ENCODE results near the gene TMEM9.

The TMEM9 gene

GRCh38 chr1:201110138-201110537, 44.1 kb downstream of the TMEM9 start:
- no peak overlapping the region for H3K27ac ChIP-seq (ENCODE audit: insufficient read depth, low read depth, low read length, poor library complexity, severe bottlenecking)
- WGBS, 2 experiments: 94 to 96% methylated on average over 10 of the region's 10 CpGs
- H3K4me1 ChIP-seq (ENCODE audit: control insufficient read depth, insufficient read depth, low read length): peaks cover 36% of the 10 kb centered on the region
- no peaks in the 10 kb centered on the region for H3K9me3 ChIP-seq (ENCODE audit: control insufficient read depth, low read length)
- H3K36me3 ChIP-seq (ENCODE audit: control insufficient read depth, insufficient read depth, low read length): no peaks in the 10 kb centered on the region
- H3K27me3 ChIP-seq (ENCODE audit: control insufficient read depth, insufficient read depth, low read length, poor library complexity, severe bottlenecking): peaks cover 10% of the 10 kb centered on the region
- H3K4me3 ChIP-seq (ENCODE audit: insufficient read depth, low read depth, low read length): no peak overlapping the region

GRCh38 chr1:201109651-201110050, 44.6 kb downstream of the TMEM9 start:
- Histone ChIP-seq H3K27ac (ENCODE audit: insufficient read depth, low read depth, low read length, poor library complexity, severe bottlenecking) (no peak overlapping the region), H3K4me3 (ENCODE audit: insufficient read depth, low read depth, low read length) (no peak overlapping the region), H3K9me3 (ENCODE audit: control insufficient read depth, low read length) (no peaks in the 10 kb centered on the region), H3K4me1 (ENCODE audit: control insufficient read depth, insufficient read depth, low read length) (peaks cover 36% of the 10 kb centered on the region), H3K36me3 (ENCODE audit: control insufficient read depth, insufficient read depth, low read length) (no peaks in the 10 kb centered on the region), H3K27me3 (ENCODE audit: control insufficient read depth, insufficient read depth, low read length, poor library complexity, severe bottlenecking) (peaks cover 5% of the 10 kb centered on the region)
- WGBS, 2 experiments: 95% methylated on average over 1 of the region's 1 CpG

- Histone ChIP-seq H3K27me3 (ENCODE audit: control insufficient read depth, insufficient read depth, low read length, poor library complexity, severe bottlenecking) (no peaks in the 10 kb centered on the region), H3K36me3 (ENCODE audit: control insufficient read depth, insufficient read depth, low read length) (no peaks in the 10 kb centered on the region), H3K4me3 (ENCODE audit: insufficient read depth, low read depth, low read length) (no peak overlapping the region), H3K4me1 (ENCODE audit: control insufficient read depth, insufficient read depth, low read length) (peaks cover 41% of the 10 kb centered on the region), H3K9me3 (ENCODE audit: control insufficient read depth, low read length) (no peaks in the 10 kb centered on the region), H3K27ac (ENCODE audit: insufficient read depth, low read depth, low read length, poor library complexity, severe bottlenecking) (no peak overlapping the region)
- 3 to 6% methylated on average over 1 of the region's 1 CpG for WGBS, 2 experiments
Observed at GRCh38 chr1:201108614-201109013, 45.7 kb downstream of the TMEM9 start.

DNA sequence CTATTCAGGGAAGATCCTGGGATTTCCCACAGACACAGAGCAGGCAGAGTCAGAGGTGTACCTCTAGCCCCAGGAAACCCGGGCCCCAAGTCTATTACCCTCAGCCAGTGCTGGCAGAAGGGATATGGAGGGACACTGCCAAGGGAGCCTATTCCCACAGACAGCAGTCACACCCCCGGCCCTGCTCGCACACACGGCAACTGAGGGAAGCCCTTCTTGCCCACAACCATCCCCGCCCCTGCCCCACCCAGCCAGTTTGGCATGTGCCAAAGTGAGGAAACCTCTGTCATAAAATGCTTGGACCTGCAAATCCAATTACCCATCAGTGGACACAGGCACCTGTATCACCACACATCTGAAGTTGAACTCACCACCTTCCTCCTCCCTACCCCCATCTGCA, 48.6 kb downstream of the TMEM9 start:
- Histone ChIP-seq H3K36me3 (ENCODE audit: control insufficient read depth, insufficient read depth, low read length) (no peaks in the 10 kb centered on the region), H3K4me3 (ENCODE audit: insufficient read depth, low read depth, low read length) (no peak overlapping the region), H3K27ac (ENCODE audit: insufficient read depth, low read depth, low read length, poor library complexity, severe bottlenecking) (no peak overlapping the region), H3K27me3 (ENCODE audit: control insufficient read depth, insufficient read depth, low read length, poor library complexity, severe bottlenecking) (no peaks in the 10 kb centered on the region), H3K4me1 (ENCODE audit: control insufficient read depth, insufficient read depth, low read length) (peaks cover 36% of the 10 kb centered on the region), H3K9me3 (ENCODE audit: control insufficient read depth, low read length) (no peaks in the 10 kb centered on the region)
- 91 to 95% methylated on average over 5 of the region's 5 CpGs for WGBS, 2 experiments

- no peaks in the 10 kb centered on the region for H3K36me3 ChIP-seq (ENCODE audit: control insufficient read depth, insufficient read depth, low read length)
- peaks cover 40% of the 10 kb centered on the region for H3K4me1 ChIP-seq (ENCODE audit: control insufficient read depth, insufficient read depth, low read length)
- H3K4me3 ChIP-seq (ENCODE audit: insufficient read depth, low read depth, low read length): no peak overlapping the region
- no peaks in the 10 kb centered on the region for H3K27me3 ChIP-seq (ENCODE audit: control insufficient read depth, insufficient read depth, low read length, poor library complexity, severe bottlenecking)
- no peaks in the 10 kb centered on the region for H3K9me3 ChIP-seq (ENCODE audit: control insufficient read depth, low read length)
- WGBS, 2 experiments: 65 to 100% methylated on average over 1 of the region's 1 CpG
- H3K27ac ChIP-seq (ENCODE audit: insufficient read depth, low read depth, low read length, poor library complexity, severe bottlenecking): no peak overlapping the region
Observed at GRCh38 chr1:201104141-201104540, 50.1 kb downstream of the TMEM9 start.

DNA sequence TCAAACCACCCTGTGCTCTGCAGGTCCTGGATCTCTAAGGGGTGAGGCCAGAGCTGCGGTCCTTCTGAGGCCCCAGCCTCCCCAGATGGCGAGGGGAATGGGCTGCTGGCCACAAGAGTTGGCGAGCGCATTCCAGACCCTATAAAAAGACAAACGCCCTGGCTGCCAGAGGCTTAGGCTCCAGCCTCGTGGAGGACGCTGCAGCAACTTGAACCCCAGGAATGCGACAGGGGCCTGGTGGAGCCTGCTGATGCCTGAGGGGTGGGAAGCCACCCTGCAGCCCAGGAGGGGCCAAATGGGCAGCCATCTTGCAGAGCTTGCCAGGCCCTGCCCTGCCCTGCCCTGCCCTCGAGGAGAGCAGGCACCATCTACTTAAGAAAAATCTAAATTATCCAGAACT, 50.6 kb downstream of the TMEM9 start:
- no peaks in the 10 kb centered on the region for H3K36me3 ChIP-seq (ENCODE audit: control insufficient read depth, insufficient read depth, low read length)
- no peaks in the 10 kb centered on the region for H3K9me3 ChIP-seq (ENCODE audit: control insufficient read depth, low read length)
- 82 to 83% methylated on average over 9 of the region's 9 CpGs for WGBS, 2 experiments
- peaks cover 36% of the 10 kb centered on the region for H3K4me1 ChIP-seq (ENCODE audit: control insufficient read depth, insufficient read depth, low read length)
- no peak overlapping the region for H3K27ac ChIP-seq (ENCODE audit: insufficient read depth, low read depth, low read length, poor library complexity, severe bottlenecking)
- no peak overlapping the region for H3K4me3 ChIP-seq (ENCODE audit: insufficient read depth, low read depth, low read length)
- H3K27me3 ChIP-seq (ENCODE audit: control insufficient read depth, insufficient read depth, low read length, poor library complexity, severe bottlenecking): no peaks in the 10 kb centered on the region

GRCh38 chr1:201100169-201100930, 53.9 kb downstream of the TMEM9 start:
- 92 to 93% methylated on average over 10 to 11 of the region's 12 CpGs for WGBS, 2 experiments
- H3K4me1 ChIP-seq (ENCODE audit: control insufficient read depth, insufficient read depth, low read length): peaks cover 25% of the 10 kb centered on the region
- no peaks in the 10 kb centered on the region for H3K9me3 ChIP-seq (ENCODE audit: control insufficient read depth, low read length)
- H3K36me3 ChIP-seq (ENCODE audit: control insufficient read depth, insufficient read depth, low read length): no peaks in the 10 kb centered on the region
- no peak overlapping the region for H3K27ac ChIP-seq (ENCODE audit: insufficient read depth, low read depth, low read length, poor library complexity, severe bottlenecking)
- H3K27me3 ChIP-seq (ENCODE audit: control insufficient read depth, insufficient read depth, low read length, poor library complexity, severe bottlenecking): no peaks in the 10 kb centered on the region
- no peak overlapping the region for H3K4me3 ChIP-seq (ENCODE audit: insufficient read depth, low read depth, low read length)

GRCh38 chr1:201098992-201099677, 55.1 kb downstream of the TMEM9 start:
- no peaks in the 10 kb centered on the region for H3K9me3 ChIP-seq (ENCODE audit: control insufficient read depth, low read length)
- no peak overlapping the region for H3K4me3 ChIP-seq (ENCODE audit: insufficient read depth, low read depth, low read length)
- no peaks in the 10 kb centered on the region for H3K27me3 ChIP-seq (ENCODE audit: control insufficient read depth, insufficient read depth, low read length, poor library complexity, severe bottlenecking)
- H3K36me3 ChIP-seq (ENCODE audit: control insufficient read depth, insufficient read depth, low read length): no peaks in the 10 kb centered on the region
- peaks cover 20% of the 10 kb centered on the region for H3K4me1 ChIP-seq (ENCODE audit: control insufficient read depth, insufficient read depth, low read length)
- no peak overlapping the region for H3K27ac ChIP-seq (ENCODE audit: insufficient read depth, low read depth, low read length, poor library complexity, severe bottlenecking)
- WGBS, 2 experiments: 84 to 86% methylated on average over 5 of the region's 5 CpGs

- 84 to 87% methylated on average over 17 of the region's 17 CpGs for WGBS, 2 experiments
- no peaks in the 10 kb centered on the region for H3K36me3 ChIP-seq (ENCODE audit: control insufficient read depth, insufficient read depth, low read length)
- no peaks in the 10 kb centered on the region for H3K27me3 ChIP-seq (ENCODE audit: control insufficient read depth, insufficient read depth, low read length, poor library complexity, severe bottlenecking)
- no peak overlapping the region for H3K27ac ChIP-seq (ENCODE audit: insufficient read depth, low read depth, low read length, poor library complexity, severe bottlenecking)
- H3K9me3 ChIP-seq (ENCODE audit: control insufficient read depth, low read length): no peaks in the 10 kb centered on the region
- no peak overlapping the region for H3K4me3 ChIP-seq (ENCODE audit: insufficient read depth, low read depth, low read length)
- H3K4me1 ChIP-seq (ENCODE audit: control insufficient read depth, insufficient read depth, low read length): peaks cover 17% of the 10 kb centered on the region
Observed at GRCh38 chr1:201096977-201097856, 57.1 kb downstream of the TMEM9 start.

DNA sequence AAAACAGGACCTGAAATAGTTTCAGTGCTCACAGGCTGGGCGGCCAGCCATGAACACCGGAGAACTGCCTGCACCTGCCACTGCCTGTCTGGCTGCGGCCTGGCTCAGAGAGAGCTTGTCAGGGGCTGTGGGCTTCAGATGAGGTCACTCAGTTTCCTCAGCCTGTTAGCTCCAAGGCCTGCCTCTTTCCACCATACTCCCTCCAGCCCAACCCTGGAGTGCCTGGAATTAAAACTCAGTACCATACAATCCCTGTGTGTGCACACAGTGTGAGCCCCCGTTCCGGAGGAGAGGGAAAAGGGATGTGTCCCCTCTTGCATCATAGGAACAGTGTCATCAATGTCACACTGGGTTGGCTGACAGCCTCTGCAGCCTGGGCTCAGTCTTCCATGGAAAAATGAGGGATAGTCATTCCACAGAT, 58.2 kb downstream of the TMEM9 start:
- peaks cover 17% of the 10 kb centered on the region for H3K4me1 ChIP-seq (ENCODE audit: control insufficient read depth, insufficient read depth, low read length)
- H3K27me3 ChIP-seq (ENCODE audit: control insufficient read depth, insufficient read depth, low read length, poor library complexity, severe bottlenecking): no peaks in the 10 kb centered on the region
- no peaks in the 10 kb centered on the region for H3K9me3 ChIP-seq (ENCODE audit: control insufficient read depth, low read length)
- WGBS, 2 experiments: 90 to 95% methylated on average over 5 of the region's 5 CpGs
- no peak overlapping the region for H3K4me3 ChIP-seq (ENCODE audit: insufficient read depth, low read depth, low read length)
- no peak overlapping the region for H3K27ac ChIP-seq (ENCODE audit: insufficient read depth, low read depth, low read length, poor library complexity, severe bottlenecking)
- no peaks in the 10 kb centered on the region for H3K36me3 ChIP-seq (ENCODE audit: control insufficient read depth, insufficient read depth, low read length)
